Activated naive CD8-positive, alpha-beta T cell treated with anti-CD3 and anti-CD28 coated beads, Interleukin-2, amount 10 ng/mL, durations not matched to agents 7 days and 5 days (primary cell): ENCODE measurements around the gene TRPM7. TPM values are rescaled to one million over a fixed set of nuclear protein-coding genes. Genes with fewer than 3 reads are reported as not detected.

ENCODE experiments used
- ATAC-seq: fragments of 150-1000 bp; cut with Tn5 transposase; one replicate; pipeline ENCODE4 v1.10.0; 2021; ENCODE audit warnings: low read depth, moderate library complexity
- POLR2A ChIA-PET: fragments of 350-600 bp; sonication (Branson Sonifier 250); formaldehyde crosslinking; loops from one replicate; lab custom pipeline; 2021; ENCODE audit warnings: antibody characterized with exemption; lab: Charles Lee
- DNase-seq: peaks from one replicate; pipeline ENCODE4 v3.0.0; 2021
- H3K27ac Mint-ChIP-seq: one replicate; pipeline ENCODE4 v1.8.0; 2022; ENCODE audit warnings: mild to moderate bottlenecking, mixed read lengths
- H3K27me3 Mint-ChIP-seq: one replicate; pipeline ENCODE4 v1.8.0; 2022; ENCODE audit warnings: mild to moderate bottlenecking, moderate library complexity, mixed read lengths
- H3K36me3 Mint-ChIP-seq: one replicate; pipeline ENCODE4 v1.8.0; 2021; ENCODE audit warnings: mild to moderate bottlenecking, mixed read lengths
- H3K4me1 Mint-ChIP-seq: one replicate; pipeline ENCODE4 v1.8.0; 2021; ENCODE audit warnings: mixed read lengths
- H3K4me3 Mint-ChIP-seq: one replicate; pipeline ENCODE4 v1.8.0; 2022; ENCODE audit warnings: mild to moderate bottlenecking, moderate library complexity, mixed read lengths
- H3K9me3 Mint-ChIP-seq: one replicate; pipeline ENCODE4 v1.8.0; 2021; ENCODE audit warnings: mixed read lengths
- total RNA-seq, 2 experiments: library from RNA; stranded (reverse); gene quantifications; one replicate each; pipeline ENCODE4 v1.2.3, GENCODE V29; 2021

TRPM7 gene
- total RNA-seq, 2 experiments from 2014 or later: 47.0 to 51.5 TPM

DNA sequence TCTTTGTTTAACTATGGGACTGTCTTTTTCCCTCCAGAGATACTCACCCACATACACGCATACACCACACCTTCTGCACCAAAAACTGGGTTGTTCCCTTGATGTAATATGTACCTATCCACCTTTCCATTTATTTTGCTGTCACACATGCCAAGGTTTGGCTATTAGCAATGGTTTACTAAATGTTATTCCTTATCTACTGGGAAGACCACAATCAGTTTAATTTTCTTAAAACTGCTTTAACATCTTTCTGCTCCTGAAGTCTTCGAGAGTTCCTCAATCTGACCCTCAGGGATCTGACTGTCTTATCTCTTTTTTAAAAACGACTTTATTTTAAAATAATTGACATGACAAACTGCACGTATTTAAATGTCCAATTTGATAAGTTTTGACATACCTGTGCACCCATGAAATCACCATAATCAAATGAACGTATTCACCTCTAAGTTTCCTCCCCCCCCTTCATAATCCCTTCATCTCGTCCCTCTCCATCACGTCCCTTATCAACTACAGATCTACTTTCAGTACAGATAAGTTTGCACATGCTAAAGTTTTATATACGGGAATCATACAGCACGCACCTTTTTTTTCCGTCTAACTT, 805 bp upstream of the TRPM7 start:
- Mint-ChIP-seq H3K9me3 (no peaks in the 10 kb centered on the region), H3K27me3 (no peaks in the 10 kb centered on the region), H3K36me3 (peaks cover 20% of the 10 kb centered on the region), H3K27ac (peak overlapping the region; percentile 84), H3K4me1 (peaks cover 26% of the 10 kb centered on the region), H3K4me3 (peak overlapping the region; percentile 99)
- ATAC-seq (no peak), DNase-seq (no peak)
- POLR2A ChIA-PET: interaction anchor here (1.8 to 1.9 kb wide), 2 partner anchors 78 to 191 kb away, joined by 6 read pairs; partner anchors contain the start of gene SPPL2A

DNA sequence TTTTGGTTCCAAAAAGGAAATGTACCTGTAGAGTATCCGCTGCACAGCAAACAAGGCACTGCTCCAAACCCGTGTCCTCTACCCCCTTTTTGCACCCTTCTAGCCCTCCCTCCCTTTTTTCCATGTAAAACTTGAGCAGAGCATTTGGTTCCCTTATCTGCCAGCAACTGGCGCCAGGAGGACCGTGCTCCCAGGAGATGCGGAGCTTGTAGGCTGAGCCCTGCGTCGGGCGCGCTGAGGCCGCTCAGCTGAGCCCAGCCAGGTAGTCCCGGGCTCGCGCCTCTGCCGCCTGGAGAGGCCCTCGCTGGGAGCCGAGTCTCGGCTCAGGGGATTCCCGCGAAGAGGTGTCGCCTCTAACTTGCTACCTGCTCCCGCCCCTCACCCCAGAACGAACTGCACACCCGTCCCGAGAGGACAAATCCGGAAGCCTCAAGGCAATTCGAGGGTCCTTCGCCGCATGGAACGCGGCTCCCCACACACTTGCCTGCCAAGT, 575 bp downstream of the TRPM7 start:
- peak; percentile 71 for DNase-seq
- peak overlapping the region; percentile 99 for H3K4me3 Mint-ChIP-seq
- peaks cover 33% of the 10 kb centered on the region for H3K4me1 Mint-ChIP-seq
- H3K27ac Mint-ChIP-seq: peak overlapping the region; percentile 97
- POLR2A ChIA-PET: interaction anchor here (0.6 to 1.9 kb wide), 8 partner anchors 13 to 332 kb away, joined by 3 to 6 read pairs (median 3); partner anchors contain the start of genes AP4E1, GABPB1 and SPPL2A
- peaks cover 27% of the 10 kb centered on the region for H3K36me3 Mint-ChIP-seq
- H3K27me3 Mint-ChIP-seq: no peaks in the 10 kb centered on the region
- ATAC-seq: peak; percentile 51
- H3K9me3 Mint-ChIP-seq: no peaks in the 10 kb centered on the region

DNA sequence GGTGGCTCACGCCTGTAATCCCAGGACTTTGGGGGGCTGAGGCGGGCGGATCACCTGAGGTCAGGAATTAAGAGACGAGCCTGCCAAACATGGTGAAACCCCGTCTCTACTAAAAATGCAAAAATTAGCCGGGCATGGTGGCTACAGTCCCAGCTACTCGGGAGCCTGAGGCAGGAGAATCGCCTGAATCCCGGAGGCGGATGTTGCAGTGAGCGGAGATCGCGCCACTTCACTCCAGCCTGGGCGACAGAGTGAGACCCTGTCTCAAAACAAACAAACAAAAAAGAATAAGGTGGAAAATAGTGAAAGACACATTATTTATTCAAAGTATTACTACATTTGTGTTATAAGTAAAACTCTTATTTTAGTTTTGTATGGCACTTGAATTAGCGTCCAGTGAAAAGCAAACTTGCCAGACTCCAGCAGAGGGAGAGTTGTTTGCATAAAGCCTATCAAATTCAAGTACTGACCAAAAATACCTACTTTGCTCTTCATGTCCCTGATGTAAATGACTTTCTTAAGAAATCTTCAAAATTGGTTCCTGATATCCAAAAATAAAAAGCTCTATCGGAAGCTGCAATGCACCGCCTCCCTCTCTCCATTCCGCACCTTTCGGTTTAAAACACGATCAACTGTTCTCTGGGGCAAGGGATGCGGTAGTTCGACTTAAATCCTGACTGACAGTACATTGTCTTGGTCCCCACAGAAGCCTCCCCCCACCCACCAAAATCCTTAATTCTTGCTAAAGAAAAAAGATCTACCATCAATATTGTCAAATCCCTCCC, 1.2 kb downstream of the TRPM7 start:
- Mint-ChIP-seq H3K36me3 (peaks cover 27% of the 10 kb centered on the region), H3K4me3 (peak overlapping the region; percentile 99), H3K27ac (peak overlapping the region; percentile 97), H3K9me3 (no peaks in the 10 kb centered on the region), H3K4me1 (peaks cover 36% of the 10 kb centered on the region), H3K27me3 (no peaks in the 10 kb centered on the region)
- no peak for ATAC-seq
- POLR2A ChIA-PET: interaction anchor here (1.0 to 1.9 kb wide), 6 partner anchors 80 to 223 kb away, joined by 3 to 6 read pairs (median 3); partner anchors contain the start of genes AP4E1 and SPPL2A
- DNase-seq: no peak

DNA sequence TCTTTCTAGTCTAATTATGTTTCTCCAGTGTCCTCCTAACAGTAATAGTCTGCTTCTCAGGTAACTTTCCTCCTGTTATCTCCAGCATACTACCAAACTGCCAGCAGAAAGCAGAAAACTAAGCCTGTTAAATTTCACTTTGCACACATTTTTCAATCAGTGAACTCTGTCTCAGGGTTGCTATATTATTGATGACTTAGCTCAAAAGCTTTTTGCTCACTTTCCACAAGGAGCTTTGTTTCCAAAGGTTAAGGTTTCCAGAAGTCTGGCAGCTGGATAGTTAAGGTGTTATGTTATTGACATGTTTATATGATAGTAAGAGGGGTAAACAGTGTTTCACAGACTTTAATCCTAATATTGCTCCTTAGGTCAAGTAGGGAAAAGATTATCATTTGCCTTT, 5.1 kb downstream of the TRPM7 start:
- no peaks in the 10 kb centered on the region for H3K9me3 Mint-ChIP-seq
- no peak for DNase-seq
- ATAC-seq: no peak
- H3K27ac Mint-ChIP-seq: peak overlapping the region; percentile 52
- peaks cover 30% of the 10 kb centered on the region for H3K4me1 Mint-ChIP-seq
- H3K4me3 Mint-ChIP-seq: peak overlapping the region; percentile 12
- peaks cover 27% of the 10 kb centered on the region for H3K36me3 Mint-ChIP-seq
- H3K27me3 Mint-ChIP-seq: no peaks in the 10 kb centered on the region
- POLR2A ChIA-PET: no interaction called here

DNA sequence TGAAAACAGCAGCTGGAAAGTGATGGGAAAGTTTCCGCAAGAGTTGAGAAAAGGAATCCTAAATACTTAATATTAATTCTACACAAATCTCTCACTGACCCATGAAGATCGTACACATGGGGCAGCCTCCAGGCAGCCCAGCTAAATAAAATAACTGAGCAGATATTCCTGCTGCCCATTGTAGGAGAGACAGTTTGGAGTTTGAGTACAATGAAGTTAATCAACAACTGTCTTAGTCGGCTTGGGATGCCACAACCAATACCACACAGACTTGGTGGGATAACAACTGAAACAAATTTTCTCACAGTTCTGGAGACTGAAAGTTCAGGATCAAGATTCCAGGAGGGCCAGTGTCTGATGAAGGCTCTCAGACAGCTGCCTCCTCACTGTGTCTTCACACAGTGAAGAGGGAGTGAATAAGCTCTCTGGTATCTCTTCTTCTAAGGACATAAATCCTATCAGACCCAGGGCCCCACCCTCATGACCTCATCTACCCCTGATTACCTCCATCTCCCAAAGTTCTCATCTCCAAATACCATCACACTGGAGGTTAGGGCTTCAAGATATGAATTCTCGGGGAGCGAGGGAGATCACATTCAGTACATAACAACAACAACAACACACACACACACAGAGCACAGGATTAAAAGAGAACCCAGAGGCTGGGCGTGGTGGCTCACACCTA, 9.7 kb downstream of the TRPM7 start:
- Mint-ChIP-seq H3K9me3 (no peaks in the 10 kb centered on the region), H3K27ac (no peak overlapping the region), H3K27me3 (no peaks in the 10 kb centered on the region), H3K4me1 (peaks cover 19% of the 10 kb centered on the region), H3K36me3 (peaks cover 9% of the 10 kb centered on the region), H3K4me3 (no peak overlapping the region)
- DNase-seq (no peak), ATAC-seq (no peak)
- POLR2A ChIA-PET: no interaction called here

DNA sequence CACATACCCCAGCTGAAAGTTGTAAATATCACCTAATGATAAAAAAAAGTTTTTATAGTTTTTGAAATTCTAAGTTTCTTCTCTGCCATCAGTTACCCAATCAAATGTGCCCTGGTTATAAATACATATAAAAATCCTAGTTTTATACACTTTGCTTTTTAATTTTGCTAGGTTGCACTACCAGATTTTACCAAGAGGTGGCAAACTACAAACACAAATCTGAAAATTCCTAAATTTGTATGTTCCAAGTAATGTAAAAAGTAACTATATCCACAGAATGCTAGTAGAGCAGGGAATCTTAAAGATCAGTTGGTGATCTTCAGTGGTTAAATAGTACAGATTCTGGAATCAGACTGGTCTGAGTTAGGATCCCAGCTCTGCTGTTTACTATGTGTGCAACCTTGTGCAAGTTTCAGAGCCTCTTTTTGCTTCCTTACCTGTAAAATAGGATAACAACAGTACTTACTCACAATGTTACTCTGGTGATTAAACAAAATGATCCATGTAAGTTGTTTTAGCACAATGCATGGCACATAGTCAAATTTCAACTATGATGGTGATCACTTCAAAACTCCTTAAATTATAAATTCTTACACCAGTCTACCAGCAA, 11.0 kb downstream of the TRPM7 start:
- H3K9me3 Mint-ChIP-seq: no peaks in the 10 kb centered on the region
- H3K4me1 Mint-ChIP-seq: peaks cover 8% of the 10 kb centered on the region
- ATAC-seq (no peak), DNase-seq (no peak)
- no peaks in the 10 kb centered on the region for H3K27me3 Mint-ChIP-seq
- H3K4me3 Mint-ChIP-seq: no peak overlapping the region
- POLR2A ChIA-PET: no interaction called here
- H3K27ac Mint-ChIP-seq: no peak overlapping the region
- H3K36me3 Mint-ChIP-seq: peaks cover 3% of the 10 kb centered on the region

DNA sequence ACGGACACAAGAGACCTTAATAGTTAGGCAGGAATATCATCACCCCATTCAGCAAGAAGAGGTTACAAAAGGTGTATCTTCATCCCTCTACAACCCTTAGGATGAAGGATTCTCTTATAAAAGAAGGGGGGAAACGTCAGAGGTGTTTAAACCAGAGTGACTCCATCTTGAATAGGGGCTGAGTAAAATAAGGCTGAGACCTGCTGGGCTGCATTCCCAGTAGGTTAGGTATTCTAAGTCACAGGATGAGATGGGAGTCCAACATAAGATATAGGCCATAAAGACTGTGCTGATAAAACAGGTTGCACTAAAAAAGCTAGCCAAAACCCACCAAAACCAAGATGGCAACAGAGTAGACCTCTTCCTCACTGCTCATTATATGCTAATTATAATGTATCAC, 16.5 kb downstream of the TRPM7 start:
- H3K4me3 Mint-ChIP-seq: no peak overlapping the region
- peaks cover 7% of the 10 kb centered on the region for H3K36me3 Mint-ChIP-seq
- DNase-seq (no peak), ATAC-seq (no peak)
- no peak overlapping the region for H3K27ac Mint-ChIP-seq
- peaks cover 3% of the 10 kb centered on the region for H3K4me1 Mint-ChIP-seq
- H3K27me3 Mint-ChIP-seq: no peaks in the 10 kb centered on the region
- POLR2A ChIA-PET: no interaction called here
- H3K9me3 Mint-ChIP-seq: no peaks in the 10 kb centered on the region

DNA sequence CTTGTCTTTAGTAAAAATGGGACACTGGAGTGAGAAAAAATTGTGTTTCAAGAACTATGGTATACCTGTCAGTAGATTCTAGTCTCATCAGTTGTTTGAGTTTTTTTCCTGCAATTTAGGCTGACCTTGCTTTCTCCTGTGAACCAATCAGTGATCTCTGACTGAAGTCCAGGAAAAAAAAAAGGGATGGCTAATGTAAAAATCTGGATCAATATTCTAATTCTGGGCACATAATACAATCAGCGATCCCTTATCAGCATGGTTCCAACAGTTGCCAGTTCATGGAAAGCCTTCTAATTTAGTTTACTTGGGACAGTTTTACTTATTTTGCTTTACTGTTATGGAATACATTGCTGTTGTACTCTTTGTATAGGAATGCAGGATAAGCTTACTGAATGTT, 17.0 kb downstream of the TRPM7 start:
- DNase-seq (no peak), ATAC-seq (no peak)
- POLR2A ChIA-PET: no interaction called here
- no peaks in the 10 kb centered on the region for H3K9me3 Mint-ChIP-seq
- H3K36me3 Mint-ChIP-seq: peaks cover 7% of the 10 kb centered on the region
- H3K4me1 Mint-ChIP-seq: peaks cover 3% of the 10 kb centered on the region
- no peak overlapping the region for H3K27ac Mint-ChIP-seq
- H3K27me3 Mint-ChIP-seq: no peaks in the 10 kb centered on the region
- H3K4me3 Mint-ChIP-seq: no peak overlapping the region

DNA sequence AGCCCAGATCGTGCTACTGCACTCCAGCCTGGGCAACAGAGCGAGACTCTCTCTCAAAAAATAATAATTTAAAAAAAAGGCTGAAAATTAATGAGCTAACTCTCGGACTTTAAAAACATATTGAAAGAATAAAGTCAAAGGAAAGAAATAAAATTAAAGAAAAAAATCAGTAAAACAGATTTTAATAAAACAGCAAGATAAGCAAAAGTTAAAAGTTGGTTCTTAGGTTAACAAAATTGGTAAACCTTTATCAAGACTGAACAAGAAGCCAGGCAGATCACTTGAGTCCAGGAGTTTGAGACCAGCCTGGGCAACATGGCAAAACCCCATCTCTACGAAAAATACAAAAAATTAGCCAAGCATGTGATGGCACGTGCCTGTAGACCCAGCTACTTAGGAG, 20.7 kb downstream of the TRPM7 start:
- no peaks in the 10 kb centered on the region for H3K27me3 Mint-ChIP-seq
- H3K4me1 Mint-ChIP-seq: peaks cover 3% of the 10 kb centered on the region
- POLR2A ChIA-PET: interaction anchor here (0.6 kb wide), 1 partner anchor 149 kb away, joined by 3 read pairs; no protein-coding TSS in a partner anchor
- H3K9me3 Mint-ChIP-seq: no peaks in the 10 kb centered on the region
- H3K4me3 Mint-ChIP-seq: no peak overlapping the region
- no peak for DNase-seq
- no peak overlapping the region for H3K27ac Mint-ChIP-seq
- peaks cover 23% of the 10 kb centered on the region for H3K36me3 Mint-ChIP-seq
- ATAC-seq: no peak

DNA sequence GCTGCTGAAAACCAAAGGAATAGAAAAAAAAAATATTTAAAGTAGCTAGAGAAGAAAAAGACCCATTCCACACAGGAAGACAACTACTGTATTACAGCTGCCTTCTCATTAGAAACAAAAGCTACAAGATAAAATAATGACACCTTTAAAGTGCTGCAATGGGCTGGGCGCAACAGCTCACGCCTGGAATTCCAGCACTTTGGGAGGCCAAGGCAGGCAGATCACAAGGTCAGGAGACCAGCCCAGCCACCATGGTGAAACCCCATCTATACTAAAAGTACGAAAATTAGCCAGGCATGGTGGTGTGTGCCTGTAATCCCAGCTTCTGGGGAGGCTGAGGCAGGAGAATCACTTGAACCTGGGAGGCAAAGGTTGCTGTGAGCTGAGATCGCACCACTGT, 31.0 kb downstream of the TRPM7 start:
- no peak overlapping the region for H3K4me3 Mint-ChIP-seq
- POLR2A ChIA-PET: interaction anchor here (0.6 to 0.7 kb wide), 2 partner anchors 111 to 227 kb away, joined by 3 to 5 read pairs; no protein-coding TSS in a partner anchor
- peaks cover 36% of the 10 kb centered on the region for H3K36me3 Mint-ChIP-seq
- peaks cover under 1% of the 10 kb centered on the region for H3K4me1 Mint-ChIP-seq
- H3K9me3 Mint-ChIP-seq: no peaks in the 10 kb centered on the region
- ATAC-seq (no peak), DNase-seq (no peak)
- H3K27me3 Mint-ChIP-seq: no peaks in the 10 kb centered on the region
- no peak overlapping the region for H3K27ac Mint-ChIP-seq

DNA sequence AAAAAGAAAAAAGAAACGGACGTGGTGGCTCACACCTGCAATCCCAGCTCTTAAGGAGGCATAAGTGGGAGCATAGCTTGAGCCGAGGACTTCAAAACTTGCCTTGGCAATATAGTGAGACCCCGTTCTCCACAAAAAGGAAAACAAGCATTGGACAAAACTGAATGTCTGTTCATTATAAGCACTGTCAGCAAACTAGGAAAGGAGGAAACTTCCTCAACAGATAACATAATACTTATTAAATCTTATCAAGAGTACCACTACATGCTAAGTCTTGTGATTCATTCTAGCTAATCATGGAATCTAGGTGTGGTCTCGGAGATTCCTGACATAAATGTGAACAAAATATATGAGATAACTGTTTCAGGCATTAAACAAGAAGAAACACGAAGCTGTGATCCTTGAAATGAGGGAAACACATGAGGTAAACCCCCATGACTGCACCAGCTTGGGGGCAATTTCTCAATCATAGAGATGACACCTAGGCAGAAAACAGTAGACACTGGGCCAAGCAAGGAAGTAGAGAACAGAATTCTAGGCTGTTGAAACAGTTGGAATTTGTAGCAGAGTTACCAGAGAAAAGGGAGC, 33.3 kb downstream of the TRPM7 start:
- no peaks in the 10 kb centered on the region for H3K4me1 Mint-ChIP-seq
- H3K4me3 Mint-ChIP-seq: no peak overlapping the region
- H3K27ac Mint-ChIP-seq: no peak overlapping the region
- ATAC-seq (no peak), DNase-seq (no peak)
- no peaks in the 10 kb centered on the region for H3K27me3 Mint-ChIP-seq
- H3K9me3 Mint-ChIP-seq: no peaks in the 10 kb centered on the region
- H3K36me3 Mint-ChIP-seq: peaks cover 32% of the 10 kb centered on the region
- POLR2A ChIA-PET: no interaction called here

DNA sequence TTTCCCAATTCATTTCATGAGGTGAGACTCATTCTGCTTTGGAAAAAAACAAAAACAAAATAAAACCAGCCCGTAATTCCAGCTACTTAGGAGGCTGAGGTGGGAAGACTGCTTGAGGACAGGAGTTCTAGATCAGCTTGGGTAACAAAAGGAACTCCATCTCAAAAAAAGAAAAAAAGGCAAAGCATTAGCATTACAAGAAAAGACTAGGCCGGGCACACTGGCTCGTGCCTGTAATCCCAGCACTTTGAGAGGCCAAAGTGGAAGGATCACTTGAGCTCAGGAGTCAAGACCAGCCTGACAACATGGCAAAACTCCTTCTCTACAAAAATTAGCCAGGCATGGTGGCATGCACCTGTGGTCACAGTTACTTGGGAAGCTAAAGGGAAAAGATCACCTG, 33.9 kb downstream of the TRPM7 start:
- Mint-ChIP-seq H3K9me3 (no peaks in the 10 kb centered on the region), H3K36me3 (peaks cover 30% of the 10 kb centered on the region), H3K27me3 (no peaks in the 10 kb centered on the region), H3K4me3 (no peak overlapping the region), H3K27ac (no peak overlapping the region), H3K4me1 (no peaks in the 10 kb centered on the region)
- ATAC-seq: no peak
- DNase-seq: no peak
- POLR2A ChIA-PET: interaction anchor here (0.6 to 0.7 kb wide), 2 partner anchors 229 to 296 kb away, joined by 3 to 5 read pairs; partner anchors contain the start of gene USP8
